Kidney epithelial cell (primary cell): Measurements from ENCODE around the gene UPP1. TPM values are rescaled to one million over a fixed set of nuclear protein-coding genes. Genes with fewer than 3 reads are reported as not detected.

Source experiments
- DNase-seq: peaks from one replicate; pipeline ENCODE4 v3.0.0-alpha.2; 2010; ENCODE audit warnings: low read depth
- H3K27me3 ChIP-seq: 2 replicates; pipeline ENCODE4 v1.6.0; 2011; ENCODE audit warnings: low read length; ENCODE audit not compliant: control insufficient read depth, insufficient read depth
- H3K36me3 ChIP-seq: 2 replicates; pipeline ENCODE4 v1.5.1; 2011; ENCODE audit warnings: low read length; ENCODE audit not compliant: control insufficient read depth, insufficient read depth
- H3K4me3 ChIP-seq: 2 replicates; pipeline ENCODE4 v1.5.1; 2011; ENCODE audit warnings: low read depth, mild to moderate bottlenecking, control low read depth, low read length
- total RNA-seq: library from RNA; depleted of rRNA; stranded (reverse); fragments of >200 nt; gene quantifications from 2 replicates; pipeline ENCODE4 v1.2.3, GENCODE V29; 2015
- TF ChIP-seq, protein P1 (sequence below): IDR thresholded peaks from 2 replicates; pipeline ENCODE4 v1.5.1; 2011; ENCODE audit warnings: mild to moderate bottlenecking, moderate library complexity, low read length, control low read depth, inconsistent platforms; ENCODE audit not compliant: insufficient read depth, poor library complexity, severe bottlenecking

The UPP1 gene
- total RNA-seq, 1 donor from 2014 or later, result 421 TPM

DNA sequence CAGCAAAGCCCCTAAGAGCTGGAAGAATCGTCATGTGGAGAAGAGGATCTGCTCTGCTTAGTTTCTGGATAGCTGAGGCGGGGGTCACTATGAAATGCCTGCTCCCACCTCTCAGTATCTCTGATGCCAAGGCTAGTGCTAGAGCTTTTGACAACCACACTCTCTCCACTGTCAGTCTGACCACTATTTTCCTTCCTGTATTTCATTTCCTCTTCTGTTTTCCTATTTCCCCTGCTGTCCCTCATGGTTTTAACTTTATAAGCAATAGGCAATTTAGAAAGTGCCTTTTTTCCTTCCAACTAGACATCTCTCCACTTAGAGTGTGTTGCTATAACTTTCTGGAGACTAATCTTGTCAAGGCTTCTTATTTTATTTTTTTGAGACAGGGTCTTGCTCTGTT is 30.1 kb upstream of the UPP1 start:
- H3K36me3 ChIP-seq, result no peaks in the 10 kb centered on the region
- DNase-seq, result no peak
- H3K27me3 ChIP-seq, result no peaks in the 10 kb centered on the region
- no peak overlapping the region for H3K4me3 ChIP-seq
- TF ChIP-seq, protein P1, sequence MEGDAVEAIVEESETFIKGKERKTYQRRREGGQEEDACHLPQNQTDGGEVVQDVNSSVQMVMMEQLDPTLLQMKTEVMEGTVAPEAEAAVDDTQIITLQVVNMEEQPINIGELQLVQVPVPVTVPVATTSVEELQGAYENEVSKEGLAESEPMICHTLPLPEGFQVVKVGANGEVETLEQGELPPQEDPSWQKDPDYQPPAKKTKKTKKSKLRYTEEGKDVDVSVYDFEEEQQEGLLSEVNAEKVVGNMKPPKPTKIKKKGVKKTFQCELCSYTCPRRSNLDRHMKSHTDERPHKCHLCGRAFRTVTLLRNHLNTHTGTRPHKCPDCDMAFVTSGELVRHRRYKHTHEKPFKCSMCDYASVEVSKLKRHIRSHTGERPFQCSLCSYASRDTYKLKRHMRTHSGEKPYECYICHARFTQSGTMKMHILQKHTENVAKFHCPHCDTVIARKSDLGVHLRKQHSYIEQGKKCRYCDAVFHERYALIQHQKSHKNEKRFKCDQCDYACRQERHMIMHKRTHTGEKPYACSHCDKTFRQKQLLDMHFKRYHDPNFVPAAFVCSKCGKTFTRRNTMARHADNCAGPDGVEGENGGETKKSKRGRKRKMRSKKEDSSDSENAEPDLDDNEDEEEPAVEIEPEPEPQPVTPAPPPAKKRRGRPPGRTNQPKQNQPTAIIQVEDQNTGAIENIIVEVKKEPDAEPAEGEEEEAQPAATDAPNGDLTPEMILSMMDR, result no peak

- Histone ChIP-seq H3K36me3 (no peaks in the 10 kb centered on the region), H3K4me3 (no peak overlapping the region), H3K27me3 (no peaks in the 10 kb centered on the region)
- DNase-seq, result no peak
- TF ChIP-seq, protein P1, result no peak
These were observed 29.4 kb upstream of the UPP1 start for GRCh38 chr7:48059706-48060105.

GRCh38 chr7:48063985-48064384 is 25.1 kb upstream of the UPP1 start:
- Histone ChIP-seq H3K4me3 (no peak overlapping the region), H3K36me3 (no peaks in the 10 kb centered on the region), H3K27me3 (no peaks in the 10 kb centered on the region)
- DNase-seq, result no peak
- TF ChIP-seq, protein P1, result no peak

- TF ChIP-seq, protein P1, result no peak
- DNase-seq, result no peak
- no peaks in the 10 kb centered on the region for H3K36me3 ChIP-seq
- H3K27me3 ChIP-seq, result no peaks in the 10 kb centered on the region
- H3K4me3 ChIP-seq, result no peak overlapping the region
These were observed 21.6 kb upstream of the UPP1 start for GRCh38 chr7:48067475-48067874.

DNA sequence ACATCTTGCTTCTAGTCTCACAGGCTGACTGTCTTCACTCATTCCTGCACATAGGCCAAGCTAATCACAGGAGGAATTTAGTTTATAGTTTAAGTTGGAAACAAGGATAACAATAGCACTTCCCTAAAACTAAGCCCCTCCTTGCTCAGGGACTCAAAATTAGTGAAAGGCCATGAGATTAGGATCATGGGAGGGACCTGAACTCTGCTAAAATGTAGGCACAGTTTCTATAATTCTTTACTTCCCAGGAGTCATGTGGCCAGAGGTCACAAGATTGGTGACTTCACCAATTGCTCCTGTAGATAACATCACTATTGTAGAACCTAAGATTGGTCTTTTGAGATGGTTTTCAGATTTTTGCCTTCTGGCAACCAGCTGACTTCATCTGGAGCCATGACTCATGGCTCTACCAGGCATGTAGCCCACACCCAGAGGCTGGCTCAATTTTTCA is 14.8 kb upstream of the UPP1 start:
- Histone ChIP-seq H3K36me3 (no peaks in the 10 kb centered on the region), H3K27me3 (no peaks in the 10 kb centered on the region), H3K4me3 (no peak overlapping the region)
- TF ChIP-seq, protein P1, result no peak
- no peak for DNase-seq

DNA sequence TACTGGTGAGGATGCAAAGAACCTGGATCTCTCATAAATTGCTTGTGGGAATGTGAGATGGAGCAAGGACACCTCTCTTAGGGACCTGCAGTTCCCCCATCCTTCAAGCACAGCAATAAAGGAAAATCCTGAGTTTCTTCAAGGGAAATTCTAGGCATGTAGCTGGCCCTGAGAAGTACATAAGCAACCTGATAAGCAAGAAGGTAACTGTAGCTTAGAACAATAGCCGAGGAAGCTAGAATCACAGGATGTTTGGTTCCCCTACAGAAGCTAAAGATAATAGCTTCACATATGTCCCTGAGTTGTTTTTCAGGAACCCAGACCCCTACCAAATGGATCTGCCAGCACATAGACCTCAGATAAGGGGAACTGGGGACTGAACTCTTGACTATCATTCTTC is 11.6 kb upstream of the UPP1 start:
- TF ChIP-seq, protein P1, result no peak
- no peak for DNase-seq
- no peaks in the 10 kb centered on the region for H3K36me3 ChIP-seq
- no peak overlapping the region for H3K4me3 ChIP-seq
- H3K27me3 ChIP-seq, result no peaks in the 10 kb centered on the region
